Uterus (tissue), 4 donors: Measurements from ENCODE around the gene RARRES1. TPM values are rescaled to one million over a fixed set of nuclear protein-coding genes. Genes with fewer than 3 reads are reported as not detected.

Source experiments
- DNase-seq, 2 donors: peaks; one replicate each; pipeline ENCODE4 v3.0.0-alpha.2; 2019 to 2020
- H3K27ac ChIP-seq, 2 donors: fragments of 200-600 bp; sonication (generic); 1 replicate in 1 of 2; 2 replicates in 1 of 2; pipeline ENCODE4 v1.5.1; 2016 to 2018
- H3K27me3 ChIP-seq, 2 donors: fragments of 200-600 bp; sonication (generic); one replicate each; pipeline ENCODE4 v1.5.1; 2018 to 2019; ENCODE audit warnings: control low read depth in 1 of 2
- H3K36me3 ChIP-seq, 2 donors: fragments of 200-600 bp; sonication (generic); one replicate each; pipeline ENCODE4 v1.5.1; 2019; ENCODE audit warnings: control low read depth in 1 of 2
- H3K4me1 ChIP-seq, 2 donors: fragments of 200-600 bp; sonication (generic); one replicate each; pipeline ENCODE4 v1.5.1; 2018 to 2019; ENCODE audit warnings: control low read depth in 1 of 2
- H3K4me3 ChIP-seq, 2 donors: fragments of 200-600 bp; sonication (generic); 1 replicate in 1 of 2; 2 replicates in 1 of 2; pipeline ENCODE4 v1.5.1; 2018 to 2019; ENCODE audit warnings: mild to moderate bottlenecking in 1 of 2
- H3K9me3 ChIP-seq, 2 donors: fragments of 200-600 bp; sonication (generic); one replicate each; pipeline ENCODE4 v1.5.1; 2019; ENCODE audit warnings: control low read depth in 1 of 2
- POLR2A ChIP-seq, 2 donors: fragments of 450-650 bp; IDR thresholded peaks; one replicate each; pipeline ENCODE4 v1.6.1; 2016; ENCODE audit warnings: antibody characterized with exemption in 2 of 2, mild to moderate bottlenecking in 1 of 2, moderate library complexity in 1 of 2
- intact Hi-C: fragments of 100-400 bp; cut with DNase I; formaldehyde crosslinking; loops from one replicate; pipeline ENCODE4 v1.15.1; 2023; ENCODE audit warnings: low total_unique reads
- total RNA-seq, 4 donors: library from RNA; depleted of rRNA in 3 of 4; stranded (reverse); fragments of >200 nt in 3 of 4; gene quantifications; one replicate each; pipeline versions ENCODE4 v1.1.0 to v1.2.4, GENCODE V29; 2014 to 2023
- TF ChIP-seq, protein P1 (sequence below), 4 experiments: fragments of 200-600 bp in 2 of 4; fragments of 450-650 bp in 2 of 4; sonication (generic) in 2 of 4; IDR thresholded peaks; one replicate each; pipeline ENCODE4 v1.5.1; 2016 to 2019; ENCODE audit warnings: antibody characterized with exemption in 4 of 4, mild to moderate bottlenecking in 2 of 4, moderate library complexity in 1 of 4
- donor health status: DM: yes; HTN: yes; CAD: no.

The RARRES1 gene
- total RNA-seq, 4 donors from 2014 or later = 12.8 to 398 (median 50.5) TPM

DNA sequence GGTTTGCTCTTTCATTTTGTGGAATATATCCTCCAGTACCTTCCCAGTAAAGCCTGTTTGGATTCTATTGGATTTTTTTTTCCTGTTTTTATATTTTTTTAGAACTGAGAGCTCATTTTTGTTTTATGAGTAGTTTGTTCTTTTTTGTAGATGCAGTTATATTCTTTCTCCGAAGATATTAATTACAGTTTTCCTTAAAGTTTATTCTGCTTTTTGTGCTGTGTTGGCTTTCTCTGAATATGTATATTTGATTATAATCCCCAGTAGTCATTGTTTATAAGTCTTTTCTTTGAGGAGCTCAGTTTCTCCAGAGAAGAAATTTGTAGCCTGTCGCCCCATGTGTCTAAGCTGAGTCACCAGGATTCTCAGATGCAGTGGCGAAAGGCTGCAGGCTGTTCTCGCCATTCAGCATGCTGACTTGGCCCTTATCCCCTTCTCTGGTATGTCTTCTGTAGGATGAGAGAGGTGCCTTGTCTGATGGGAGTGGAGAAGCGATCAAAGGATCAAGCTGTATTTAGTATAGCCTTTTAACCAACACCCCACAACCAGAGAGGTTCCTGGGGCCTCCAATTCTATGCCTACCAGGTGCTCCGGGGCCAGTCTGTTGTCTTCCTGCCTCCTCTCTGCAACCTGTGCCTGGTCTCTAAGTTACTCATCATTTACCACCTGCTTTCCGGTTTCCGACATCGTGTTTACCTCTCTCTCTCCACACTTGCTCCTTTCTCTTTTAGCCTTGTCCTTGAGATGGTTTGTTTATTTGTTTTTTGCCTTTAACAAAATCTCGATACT lies 37.9 kb upstream of the RARRES1 start:
- no peak overlapping the region for H3K4me3 ChIP-seq
- no peaks in the 10 kb centered on the region for H3K27me3 ChIP-seq
- no peak for DNase-seq
- no peaks in the 10 kb centered on the region for H3K36me3 ChIP-seq
- no peak for TF ChIP-seq POLR2A (IDR thresholded peaks at IDR 0.05)
- TF ChIP-seq, protein P1, sequence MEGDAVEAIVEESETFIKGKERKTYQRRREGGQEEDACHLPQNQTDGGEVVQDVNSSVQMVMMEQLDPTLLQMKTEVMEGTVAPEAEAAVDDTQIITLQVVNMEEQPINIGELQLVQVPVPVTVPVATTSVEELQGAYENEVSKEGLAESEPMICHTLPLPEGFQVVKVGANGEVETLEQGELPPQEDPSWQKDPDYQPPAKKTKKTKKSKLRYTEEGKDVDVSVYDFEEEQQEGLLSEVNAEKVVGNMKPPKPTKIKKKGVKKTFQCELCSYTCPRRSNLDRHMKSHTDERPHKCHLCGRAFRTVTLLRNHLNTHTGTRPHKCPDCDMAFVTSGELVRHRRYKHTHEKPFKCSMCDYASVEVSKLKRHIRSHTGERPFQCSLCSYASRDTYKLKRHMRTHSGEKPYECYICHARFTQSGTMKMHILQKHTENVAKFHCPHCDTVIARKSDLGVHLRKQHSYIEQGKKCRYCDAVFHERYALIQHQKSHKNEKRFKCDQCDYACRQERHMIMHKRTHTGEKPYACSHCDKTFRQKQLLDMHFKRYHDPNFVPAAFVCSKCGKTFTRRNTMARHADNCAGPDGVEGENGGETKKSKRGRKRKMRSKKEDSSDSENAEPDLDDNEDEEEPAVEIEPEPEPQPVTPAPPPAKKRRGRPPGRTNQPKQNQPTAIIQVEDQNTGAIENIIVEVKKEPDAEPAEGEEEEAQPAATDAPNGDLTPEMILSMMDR (IDR thresholded peaks at IDR 0.05) = no peak
- intact Hi-C loops = no loop called here
- H3K4me1 ChIP-seq = peaks cover 5 to 40% of the 10 kb centered on the region in 2 donors
- H3K9me3 ChIP-seq = no peaks in the 10 kb centered on the region
- peak overlapping the region; percentile 71 to 77 for H3K27ac ChIP-seq

DNA sequence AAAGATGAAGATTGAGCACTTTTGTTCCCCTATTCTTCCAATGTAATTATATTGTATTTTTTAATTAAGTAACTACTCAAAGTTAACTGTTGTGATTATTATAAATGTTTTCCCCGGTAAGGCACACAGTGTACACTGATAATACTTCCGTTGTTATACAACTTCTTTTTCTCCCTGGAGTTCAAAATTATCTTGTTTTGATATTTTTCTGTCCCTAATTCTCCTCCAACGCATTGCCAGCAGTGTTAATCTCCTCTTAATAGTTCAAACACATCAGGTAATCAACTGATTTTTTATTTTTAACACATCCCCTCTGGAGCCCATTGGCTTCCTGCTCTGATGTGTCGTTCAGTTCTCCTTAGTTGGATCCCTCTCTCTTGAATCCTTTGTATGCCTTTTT lies 37.3 kb upstream of the RARRES1 start:
- no peaks in the 10 kb centered on the region for H3K27me3 ChIP-seq
- TF ChIP-seq, protein P1 (IDR thresholded peaks at IDR 0.05) = no peak
- no peak for TF ChIP-seq POLR2A (IDR thresholded peaks at IDR 0.05)
- H3K9me3 ChIP-seq = no peaks in the 10 kb centered on the region
- H3K27ac ChIP-seq = peak overlapping the region; percentile 71 to 77
- H3K36me3 ChIP-seq = no peaks in the 10 kb centered on the region
- no peak overlapping the region for H3K4me3 ChIP-seq
- H3K4me1 ChIP-seq = peaks cover 5 to 37% of the 10 kb centered on the region in 2 donors
- intact Hi-C loops = no loop called here
- DNase-seq = no peak

DNA sequence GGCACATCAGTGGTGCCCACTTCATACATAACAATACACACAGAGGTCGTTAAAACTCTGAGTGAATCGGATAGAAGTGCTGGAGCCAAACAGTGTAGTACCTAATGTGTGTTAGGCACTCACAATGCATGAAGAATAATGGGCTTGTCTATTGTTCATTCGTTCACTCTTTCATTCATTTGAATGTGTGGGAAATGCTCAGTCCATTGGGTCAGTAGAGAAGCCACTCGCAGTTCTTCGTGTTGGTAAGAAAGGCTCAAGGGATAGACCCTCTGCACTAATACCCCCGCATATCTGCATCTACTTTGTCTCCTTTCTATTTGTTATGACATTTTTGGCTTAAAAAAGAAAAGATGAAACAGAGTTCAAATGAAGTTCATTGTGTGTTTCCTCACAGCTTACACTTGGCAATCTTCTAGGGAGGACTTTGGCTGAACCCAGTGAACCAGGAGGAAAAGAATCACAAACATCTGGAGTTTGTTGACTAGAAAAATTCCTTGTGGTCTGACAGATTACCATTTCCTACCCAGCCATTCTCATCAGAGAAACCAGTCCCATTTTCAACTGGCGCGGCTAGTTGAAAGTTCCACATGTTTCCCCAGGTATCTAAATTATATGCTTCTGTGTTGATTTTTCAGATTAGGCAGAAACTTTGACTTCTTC lies 36.8 kb upstream of the RARRES1 start:
- DNase-seq = peak; percentile 47 to 63
- Histone ChIP-seq H3K36me3 (no peaks in the 10 kb centered on the region), H3K4me1 (peaks cover 5 to 37% of the 10 kb centered on the region in 2 donors), H3K4me3 (no peak overlapping the region), H3K9me3 (no peaks in the 10 kb centered on the region), H3K27ac (peak overlapping the region; percentile 71 to 77), H3K27me3 (no peaks in the 10 kb centered on the region)
- intact Hi-C loops = no loop called here
- TF ChIP-seq, protein P1 (IDR thresholded peaks at IDR 0.05) = no peak
- no peak for TF ChIP-seq POLR2A (IDR thresholded peaks at IDR 0.05)

DNA sequence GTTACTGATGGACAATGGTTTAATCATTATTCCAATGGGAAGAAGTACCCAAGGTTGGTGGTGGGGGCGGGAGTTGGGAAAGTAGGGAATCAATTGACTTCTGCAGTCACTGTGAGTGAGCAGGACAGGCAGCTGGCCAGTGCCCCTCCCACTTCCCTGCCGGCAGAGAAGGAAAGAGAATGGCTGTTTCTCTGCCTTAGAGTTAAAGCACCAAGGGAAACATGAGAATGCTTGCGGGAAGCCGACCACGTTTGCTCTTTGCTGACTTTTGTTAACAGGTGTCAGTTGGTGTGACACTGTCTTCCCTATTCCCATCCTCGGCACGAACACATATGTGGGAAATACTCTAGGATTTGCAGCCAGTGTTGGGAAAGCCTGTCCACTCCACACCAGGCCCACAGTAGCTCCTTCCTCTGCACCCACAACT lies 36.1 kb upstream of the RARRES1 start:
- H3K4me3 ChIP-seq = no peak overlapping the region
- no peak for TF ChIP-seq POLR2A (IDR thresholded peaks at IDR 0.05)
- TF ChIP-seq, protein P1 (IDR thresholded peaks at IDR 0.05) = no peak
- DNase-seq = peak; percentile 60 to 65
- peak overlapping the region; percentile 71 to 77 for H3K27ac ChIP-seq
- no peaks in the 10 kb centered on the region for H3K36me3 ChIP-seq
- H3K4me1 ChIP-seq = peaks cover 5 to 37% of the 10 kb centered on the region in 2 donors
- intact Hi-C loops = no loop called here
- no peaks in the 10 kb centered on the region for H3K27me3 ChIP-seq
- H3K9me3 ChIP-seq = no peaks in the 10 kb centered on the region

DNA sequence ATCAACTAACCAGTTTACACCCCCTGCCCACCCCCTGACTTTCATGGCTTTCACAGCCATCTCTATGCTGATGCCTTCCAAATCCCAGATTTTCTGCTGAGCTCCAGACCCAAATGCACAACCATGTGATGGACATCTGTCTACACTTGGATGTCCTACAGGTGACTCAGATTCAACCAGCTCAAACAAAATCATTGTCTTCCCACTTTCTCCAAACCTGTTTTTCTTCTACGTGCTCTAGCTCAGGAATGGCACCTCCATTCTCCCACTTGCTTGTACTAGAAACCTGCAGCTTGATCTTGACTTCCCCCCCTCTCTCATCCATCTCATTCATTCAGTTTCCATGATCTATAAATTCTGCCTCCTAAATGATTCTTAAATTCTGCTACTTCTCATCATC lies 34.1 kb upstream of the RARRES1 start:
- Histone ChIP-seq H3K27me3 (no peaks in the 10 kb centered on the region), H3K36me3 (no peaks in the 10 kb centered on the region), H3K27ac (peak overlapping the region in 1 of 2 donors; percentile 4), H3K4me1 (peaks cover 5 to 34% of the 10 kb centered on the region in 2 donors), H3K9me3 (no peaks in the 10 kb centered on the region), H3K4me3 (no peak overlapping the region)
- intact Hi-C loops = no loop called here
- TF ChIP-seq, protein P1 (IDR thresholded peaks at IDR 0.05) = no peak
- TF ChIP-seq POLR2A (IDR thresholded peaks at IDR 0.05) = no peak
- no peak for DNase-seq
